ENCODE measurements around the gene PPP6R3. TPM values are rescaled to one million over a fixed set of nuclear protein-coding genes. Genes with fewer than 3 reads are reported as not detected.
"Not testable (repeated sequence)": the region's sequence is repeated elsewhere in the genome, so short reads cannot be mapped to it uniquely, and the experiment has no call there.

The PPP6R3 gene
- total RNA-seq, 1 donor from 2014 or later = 81.3 TPM

GRCh38 chr11:68454767-68455166 lies 5.8 kb upstream of the PPP6R3 start:
- peak; percentile 85 for DNase-seq (ENCODE audit: low spot score)

GRCh38 chr11:68455485-68455884 lies 5.1 kb upstream of the PPP6R3 start:
- DNase-seq (ENCODE audit: low spot score) = peak; percentile 78

DNA sequence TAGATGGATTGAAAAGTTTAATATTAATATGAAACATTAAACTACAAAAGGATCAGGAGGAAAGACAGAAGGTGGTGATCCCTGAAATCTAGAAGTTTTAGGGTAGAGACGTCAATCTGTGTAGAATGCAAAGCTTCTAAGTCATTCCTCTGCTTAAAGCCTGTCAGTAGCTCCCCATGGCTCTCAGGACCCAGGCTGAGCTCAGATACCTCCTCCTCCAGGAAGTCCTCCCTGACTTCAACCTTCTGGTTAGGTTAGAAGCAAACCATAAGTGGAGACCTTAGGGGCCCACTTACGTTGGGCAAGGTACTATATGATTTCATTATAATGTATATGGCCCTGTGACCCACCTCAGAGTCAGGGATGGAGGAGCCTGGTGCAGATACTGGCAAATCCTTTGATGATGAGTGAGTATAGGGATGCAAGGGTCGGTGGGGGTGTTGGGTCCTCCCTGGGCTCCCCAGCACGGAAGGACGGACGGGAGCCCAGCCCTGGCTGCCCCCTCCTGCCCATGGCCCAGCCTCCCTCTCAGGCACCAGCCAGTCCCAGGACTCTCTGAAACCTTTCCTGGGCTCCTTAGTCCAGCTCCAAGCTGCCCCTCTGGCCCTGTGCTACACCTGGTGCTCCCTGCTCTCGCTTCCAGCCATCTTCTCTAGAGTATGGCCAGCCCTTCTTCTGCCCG lies 3.2 kb upstream of the PPP6R3 start:
- no peak for DNase-seq (ENCODE audit: low spot score)

DNA sequence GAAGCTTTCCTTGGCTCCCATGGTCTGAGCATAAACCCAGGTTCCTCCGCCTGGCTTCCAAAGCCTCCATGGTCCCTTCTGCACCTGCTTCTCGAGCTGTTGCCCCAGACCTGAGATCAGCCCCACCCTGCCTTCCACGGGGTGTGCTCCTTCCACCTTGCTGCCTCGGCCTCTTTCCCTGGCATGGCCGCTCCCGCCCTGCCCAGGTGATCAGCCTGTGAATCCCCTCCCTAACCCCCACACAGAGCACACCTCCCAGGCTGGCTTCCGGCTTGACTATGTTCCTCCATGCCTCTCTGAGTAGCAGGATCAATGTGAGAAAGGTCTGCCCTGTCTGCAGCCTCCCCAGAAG lies 2.7 kb upstream of the PPP6R3 start:
- DNase-seq (ENCODE audit: low spot score) = peak; percentile 88

DNA sequence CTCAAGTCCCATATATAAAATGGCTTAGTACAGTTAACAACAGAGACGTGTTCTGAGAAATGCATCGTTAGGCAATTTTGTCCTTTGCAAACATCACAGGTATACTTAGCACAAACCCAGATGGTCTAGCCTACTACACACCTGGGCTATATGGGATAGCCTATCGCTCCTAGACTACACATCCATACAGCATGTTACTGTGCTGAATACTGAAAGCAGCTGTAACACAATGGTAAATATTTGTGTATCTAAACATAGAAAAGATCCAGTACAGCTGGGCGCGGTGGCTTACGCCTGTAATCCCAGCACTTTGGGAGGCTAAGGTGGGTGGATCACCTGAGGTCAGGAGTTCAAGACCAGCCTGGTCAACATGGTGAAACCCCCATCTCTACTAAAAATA lies 2.2 kb upstream of the PPP6R3 start:
- not testable (repeated sequence) for DNase-seq (ENCODE audit: low spot score)

DNA sequence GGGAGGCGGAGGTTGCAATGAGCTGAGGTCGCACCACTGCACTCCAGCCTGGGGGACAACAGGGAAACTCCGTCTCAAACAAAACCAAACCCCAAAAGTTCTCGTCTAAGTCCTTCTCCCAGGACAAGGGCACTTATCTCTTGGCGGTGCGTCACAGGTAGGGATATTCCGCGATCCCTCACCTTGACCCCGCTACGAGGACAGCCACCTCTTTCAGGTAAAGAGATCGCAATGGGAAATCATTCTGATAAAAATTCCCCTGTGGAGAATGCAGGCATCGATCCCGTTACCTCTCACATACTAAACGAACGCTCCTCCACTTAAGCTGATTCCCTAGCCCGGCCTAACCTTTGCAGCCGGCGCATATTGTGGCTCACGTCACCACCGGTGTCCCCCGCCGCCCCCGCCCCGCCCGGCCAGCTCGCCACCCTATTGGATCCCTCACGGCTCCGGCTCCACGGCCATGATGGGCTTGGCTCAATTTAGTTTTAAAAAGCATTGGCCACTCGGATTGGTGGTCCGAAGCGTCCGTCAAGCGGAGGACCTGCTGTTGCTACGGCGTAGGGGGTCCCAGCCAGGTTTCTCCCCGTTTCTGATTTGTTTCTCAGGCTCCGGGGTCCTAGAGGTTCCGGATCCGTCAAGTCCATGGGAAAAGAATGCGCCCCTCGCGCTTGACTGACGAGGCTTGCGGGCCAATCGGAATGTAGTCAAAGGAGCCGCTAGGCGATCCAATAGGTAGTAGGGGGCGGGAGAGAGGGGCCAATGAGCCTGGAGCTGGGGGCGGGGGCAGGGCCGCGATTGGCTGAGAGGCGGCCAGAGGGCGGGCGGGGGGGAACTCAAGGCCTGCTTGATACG lies 439 bp upstream of the PPP6R3 start:
- peak; percentile 97 for DNase-seq (ENCODE audit: low spot score)

- peak; percentile 28 for DNase-seq (ENCODE audit: low spot score)
Measured at GRCh38 chr11:68461575-68461917, 994 bp downstream of the PPP6R3 start.

- DNase-seq (ENCODE audit: low spot score) = no peak
Measured at GRCh38 chr11:68463714-68464113, 3.2 kb downstream of the PPP6R3 start.

DNA sequence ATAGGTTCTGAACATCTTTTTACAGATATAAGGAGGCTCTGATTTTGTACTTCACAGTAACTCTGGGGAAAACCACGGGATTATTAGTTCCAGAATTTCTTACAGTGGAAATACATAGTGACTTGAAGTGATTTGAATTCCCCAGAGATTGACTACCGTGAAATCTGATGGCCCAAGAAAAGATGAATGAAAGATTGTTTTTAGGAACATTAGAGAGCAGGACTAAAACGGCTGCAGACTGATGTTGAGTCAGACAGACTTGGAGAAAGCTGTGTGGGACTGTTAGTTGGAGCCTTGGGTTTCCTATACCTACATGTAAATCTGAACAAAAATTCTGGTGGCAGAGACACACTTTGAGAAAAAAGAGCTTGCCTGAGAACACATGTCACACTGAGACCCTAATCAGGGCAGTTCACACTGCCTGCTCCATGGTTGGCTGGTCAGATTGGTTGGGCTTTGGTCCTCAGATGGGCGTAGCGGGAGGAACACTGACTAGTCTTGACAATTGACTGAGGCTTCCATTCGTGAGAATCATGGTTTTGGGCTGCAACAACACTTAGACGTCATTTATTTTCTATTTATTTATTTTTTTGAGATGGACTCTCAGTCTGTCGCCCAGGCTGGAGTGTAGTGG lies 6.8 kb downstream of the PPP6R3 start:
- no peak for DNase-seq (ENCODE audit: low spot score)

DNA sequence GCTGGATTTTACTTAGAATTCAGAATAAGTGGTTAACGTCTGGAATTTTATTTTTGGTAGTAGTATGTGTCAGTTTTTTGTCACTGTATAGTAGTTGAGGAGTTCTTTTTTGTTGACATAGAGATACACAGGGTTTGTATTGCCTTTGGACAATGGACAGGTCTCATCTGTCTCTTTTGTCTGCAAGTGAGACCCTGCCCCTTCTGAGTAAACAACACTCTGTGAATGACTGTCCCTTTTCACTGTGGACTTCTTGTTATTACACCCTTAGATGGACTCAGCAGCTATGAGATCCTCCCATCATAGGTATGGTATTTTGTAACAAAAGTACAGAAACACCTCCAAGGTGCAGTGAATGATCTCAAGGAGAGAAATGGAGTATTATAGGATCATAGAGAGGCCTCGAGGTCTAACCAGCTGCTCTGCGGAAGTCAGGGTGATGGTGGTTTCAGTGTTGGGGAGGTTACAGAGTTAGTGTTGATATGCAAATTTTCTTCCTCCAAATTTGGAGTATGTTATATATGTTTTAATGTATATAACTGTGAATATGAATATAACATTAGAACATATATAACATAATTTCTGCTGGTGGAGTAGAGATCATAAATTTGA lies 7.8 kb downstream of the PPP6R3 start:
- no peak for DNase-seq (ENCODE audit: low spot score)

DNA sequence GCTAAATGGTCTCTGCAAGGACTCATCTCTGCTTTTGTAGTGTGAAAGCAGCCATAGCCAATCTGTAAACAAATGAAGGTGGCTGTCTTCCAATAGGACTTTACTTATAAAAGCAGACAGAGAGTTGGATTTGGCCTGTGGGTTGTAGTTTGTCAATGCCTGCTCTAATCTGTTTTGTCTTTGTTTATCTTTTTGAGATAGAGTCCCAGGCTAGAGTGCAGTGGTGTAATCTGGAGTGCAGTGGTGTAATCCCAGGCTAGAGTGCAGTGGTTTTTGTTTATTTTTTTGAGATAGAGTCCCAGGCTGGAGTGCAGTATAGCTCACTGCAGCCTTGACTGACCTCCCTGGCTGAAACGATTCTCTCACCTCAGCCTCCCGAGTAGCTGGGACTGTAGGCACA lies 8.6 kb downstream of the PPP6R3 start:
- DNase-seq (ENCODE audit: low spot score) = no peak

DNA sequence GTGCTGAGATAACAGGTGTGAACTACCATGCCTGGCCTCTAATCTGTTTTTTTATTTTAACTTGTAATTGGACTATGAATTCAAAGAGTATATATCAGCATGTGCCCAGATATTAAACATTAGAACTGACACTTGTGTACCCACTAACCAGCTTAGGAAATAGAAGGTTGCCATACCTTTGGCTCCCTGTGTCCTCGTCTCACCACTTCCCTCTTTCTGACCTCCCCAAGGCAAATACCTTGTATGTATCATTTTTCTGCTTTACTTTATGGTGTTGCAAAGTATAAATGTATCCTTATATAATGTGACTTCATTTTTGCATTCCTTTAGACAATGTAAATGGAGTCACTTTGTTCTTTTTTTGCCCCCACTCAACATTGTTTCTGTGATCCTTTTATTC lies 9.1 kb downstream of the PPP6R3 start:
- DNase-seq (ENCODE audit: low spot score) = no peak

GRCh38 chr11:68470304-68470811 lies 9.8 kb downstream of the PPP6R3 start:
- no peak for DNase-seq (ENCODE audit: low spot score)

DNA sequence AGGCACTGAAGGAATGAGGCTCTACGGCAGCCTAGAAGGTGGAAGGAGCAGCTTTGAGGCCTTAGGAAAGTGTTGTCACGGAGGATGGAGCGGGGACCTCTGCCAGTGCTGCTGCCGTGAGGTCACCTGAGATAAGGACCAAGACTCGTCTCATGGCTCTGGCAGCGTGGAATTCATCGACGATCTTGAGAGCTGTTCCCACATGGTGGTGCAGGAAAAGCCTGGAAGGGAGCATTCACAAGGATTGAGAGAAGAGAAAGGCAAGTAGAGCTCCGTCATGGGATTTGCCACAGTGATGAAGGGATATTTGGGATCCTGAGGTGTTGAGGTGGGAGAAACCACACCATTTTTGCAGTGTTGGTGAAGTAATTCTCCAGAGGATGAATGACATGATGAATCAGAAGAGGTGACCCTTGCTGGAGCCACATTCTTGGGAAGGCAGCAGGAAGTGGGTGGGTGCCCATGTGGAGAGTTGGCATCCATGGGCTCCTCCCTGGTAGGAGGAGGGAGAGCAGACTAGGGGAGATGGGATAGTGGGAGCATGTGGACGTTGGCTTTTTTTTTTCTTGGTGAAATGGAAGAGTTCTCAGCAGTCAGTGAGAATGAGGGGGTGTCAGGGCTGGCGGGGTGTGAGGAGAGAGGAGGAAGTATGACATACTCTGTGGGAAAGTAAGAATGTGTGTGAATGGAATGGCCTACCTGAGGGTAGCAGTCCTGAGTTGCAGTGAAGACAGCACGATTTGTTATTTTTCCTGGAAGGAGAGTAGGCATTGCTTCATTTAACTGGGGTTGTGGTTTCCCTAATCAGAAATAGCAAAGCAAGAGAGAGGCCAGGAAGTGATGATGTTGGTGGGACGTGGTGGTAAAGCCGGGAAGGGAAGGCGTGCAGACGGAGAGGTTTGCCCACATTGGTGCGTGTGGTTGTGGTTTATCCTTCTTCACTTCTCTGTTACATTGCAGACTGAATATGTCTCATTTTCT lies 11.1 kb downstream of the PPP6R3 start:
- no peak for DNase-seq (ENCODE audit: low spot score)

DNA sequence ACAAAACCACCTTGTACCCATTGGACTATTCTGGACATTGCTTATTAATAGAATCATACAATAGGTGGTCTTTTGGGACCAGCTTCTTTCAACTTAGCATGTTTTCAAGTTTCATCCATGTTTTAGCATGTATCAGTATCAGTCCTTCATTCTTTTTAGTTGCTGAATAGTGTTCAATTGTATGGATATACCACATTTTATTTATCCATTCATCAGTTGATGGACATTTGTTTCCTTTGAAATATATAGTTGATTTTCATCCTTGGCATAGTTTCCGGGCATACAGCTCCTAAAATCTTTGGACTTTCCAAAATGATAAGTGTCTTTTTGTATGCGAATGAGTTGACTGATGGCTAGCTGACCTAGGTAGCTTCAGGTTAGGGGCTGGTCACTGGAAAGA lies 12.2 kb downstream of the PPP6R3 start:
- no peak for DNase-seq (ENCODE audit: low spot score)

DNA sequence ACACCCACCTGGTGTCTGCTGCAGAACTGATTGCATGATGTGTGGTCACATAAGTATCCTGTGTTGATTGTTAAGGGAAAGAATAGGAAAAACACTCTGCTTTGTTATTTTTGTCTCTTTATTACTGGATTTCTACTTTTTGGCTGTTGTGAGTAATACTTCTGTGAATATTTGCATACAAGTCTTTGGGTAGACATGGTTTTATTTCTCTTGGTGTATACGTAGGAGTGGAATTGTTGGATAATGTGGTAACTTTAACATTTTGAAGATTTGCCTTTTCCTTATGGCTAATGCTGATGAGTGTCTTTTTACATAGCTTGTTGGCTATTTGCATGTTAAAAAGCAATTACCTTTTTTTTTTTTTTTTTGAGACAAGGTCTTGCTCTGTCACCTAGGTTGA lies 13.1 kb downstream of the PPP6R3 start:
- DNase-seq (ENCODE audit: low spot score) = no peak

GRCh38 chr11:68475626-68476025 lies 15.1 kb downstream of the PPP6R3 start:
- DNase-seq (ENCODE audit: low spot score) = not testable (repeated sequence)

DNA sequence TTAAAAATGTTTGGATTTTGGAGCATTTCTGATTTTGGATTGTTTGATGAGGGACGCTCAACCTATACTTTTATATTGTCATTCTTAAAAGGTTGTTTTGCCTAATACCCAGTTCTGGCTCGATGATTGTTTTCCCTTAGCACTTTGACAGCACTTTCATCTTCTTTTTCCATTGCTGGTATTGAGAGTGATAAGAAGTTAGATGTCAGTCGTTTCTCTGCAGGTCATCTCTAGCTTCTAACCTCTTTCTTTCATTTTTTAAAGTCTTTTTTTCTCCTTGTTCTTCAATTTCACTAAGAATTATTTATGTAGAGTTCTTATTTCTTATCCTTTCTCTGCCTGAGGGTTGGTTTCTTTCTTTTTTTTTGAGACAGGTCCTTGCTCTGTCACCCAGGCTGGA lies 18.8 kb downstream of the PPP6R3 start:
- no peak for DNase-seq (ENCODE audit: low spot score)

GRCh38 chr11:68480193-68480592 lies 19.6 kb downstream of the PPP6R3 start:
- no peak for DNase-seq (ENCODE audit: low spot score)

- no peak for DNase-seq (ENCODE audit: low spot score)
Measured at GRCh38 chr11:68480852-68481510, 20.4 kb downstream of the PPP6R3 start.
